ENCODE measurements around the gene SLC26A8.

Gene SLC26A8

GRCh38 chr6:36023996-36024795 lies at the start of gene SLC26A8:
Gene SLC26A8, minus strand, starts transcription at chr6:36024641. Its CDS starts 4,934 bp downstream, at chr6:36019707.
- no peak for DNase-seq (ENCODE audit: low read depth)

- DNase-seq (ENCODE audit: low read depth): no peak
Measured at GRCh38 chr6:36073587-36073986, 49.1 kb upstream of the SLC26A8 start.

GRCh38 chr6:36072681-36073080 lies 48.2 kb upstream of the SLC26A8 start:
- no peak for DNase-seq (ENCODE audit: low read depth)

GRCh38 chr6:36071714-36072113 lies 47.3 kb upstream of the SLC26A8 start:
- no peak for DNase-seq (ENCODE audit: low read depth)

GRCh38 chr6:36071281-36071680 lies 46.8 kb upstream of the SLC26A8 start:
- no peak for DNase-seq (ENCODE audit: low read depth)

- DNase-seq (ENCODE audit: low read depth): no peak
Measured at GRCh38 chr6:36070252-36070651, 45.8 kb upstream of the SLC26A8 start.

GRCh38 chr6:36069573-36069972 lies 45.1 kb upstream of the SLC26A8 start:
- DNase-seq (ENCODE audit: low read depth): no peak

- no peak for DNase-seq (ENCODE audit: low read depth)
Measured at GRCh38 chr6:36068586-36068985, 44.1 kb upstream of the SLC26A8 start.

GRCh38 chr6:36068012-36068392 lies 43.6 kb upstream of the SLC26A8 start:
- no peak for DNase-seq (ENCODE audit: low read depth)

- DNase-seq (ENCODE audit: low read depth): no peak
Measured at GRCh38 chr6:36067374-36068011, 43.1 kb upstream of the SLC26A8 start.

- DNase-seq (ENCODE audit: low read depth): no peak
Measured at GRCh38 chr6:36066817-36067216, 42.4 kb upstream of the SLC26A8 start.

- no peak for DNase-seq (ENCODE audit: low read depth)
Measured at GRCh38 chr6:36065916-36066315, 41.5 kb upstream of the SLC26A8 start.

GRCh38 chr6:36064770-36065396 lies 40.4 kb upstream of the SLC26A8 start:
- DNase-seq (ENCODE audit: low read depth): no peak

GRCh38 chr6:36063318-36064060 lies 39.0 kb upstream of the SLC26A8 start:
- no peak for DNase-seq (ENCODE audit: low read depth)

GRCh38 chr6:36062247-36062646 lies 37.8 kb upstream of the SLC26A8 start:
- DNase-seq (ENCODE audit: low read depth): no peak

GRCh38 chr6:36061236-36061635 lies 36.8 kb upstream of the SLC26A8 start:
- DNase-seq (ENCODE audit: low read depth): no peak

- DNase-seq (ENCODE audit: low read depth): no peak
Measured at GRCh38 chr6:36056178-36056577, 31.7 kb upstream of the SLC26A8 start.

GRCh38 chr6:36054956-36055355 lies 30.5 kb upstream of the SLC26A8 start:
- DNase-seq (ENCODE audit: low read depth): no peak

GRCh38 chr6:36054415-36054814 lies 30.0 kb upstream of the SLC26A8 start:
- DNase-seq (ENCODE audit: low read depth): no peak

- DNase-seq (ENCODE audit: low read depth): no peak
Measured at GRCh38 chr6:36053878-36054277, 29.4 kb upstream of the SLC26A8 start.

GRCh38 chr6:36052097-36052496 lies 27.7 kb upstream of the SLC26A8 start:
- no peak for DNase-seq (ENCODE audit: low read depth)

GRCh38 chr6:36050947-36051710 lies 26.7 kb upstream of the SLC26A8 start:
- no peak for DNase-seq (ENCODE audit: low read depth)

All from HS-5 (cell line).